Heart right ventricle (tissue), 16 donors: ENCODE measurements around the gene SH3YL1. TPM values are rescaled to one million over a fixed set of nuclear protein-coding genes. Genes with fewer than 3 reads are reported as not detected.
A peak's percentile ranks its signal among the peaks of the same experiment; 100 is the strongest.

Experiments used
- ATAC-seq, 8 donors: fragments of 200-7000 bp; cut with Tn5 transposase; one replicate each; pipeline ENCODE4 v1.9.1; 2020; ENCODE audit warnings: mild to moderate bottlenecking in 8 of 8, moderate library complexity in 8 of 8, moderate number of reproducible peaks in 1 of 8
- DNase-seq, 2 donors: peaks; one replicate each; pipeline ENCODE4 v3.0.0-alpha.2; 2020
- H3K27ac ChIP-seq, 10 donors: fragments of 200-600 bp; sonication (generic) in 2 of 10; one replicate each; pipeline versions ENCODE4 v1.5.0 to v1.8.0; 2020 to 2022; ENCODE audit warnings: mild to moderate bottlenecking in 3 of 10
- H3K27me3 ChIP-seq, 7 donors: fragments of 200-600 bp; one replicate each; pipeline ENCODE4 v1.8.0; 2021 to 2022; ENCODE audit warnings: mild to moderate bottlenecking in 2 of 7
- H3K36me3 ChIP-seq, 9 donors: fragments of 200-600 bp; sonication (generic) in 1 of 9; one replicate each; pipeline versions ENCODE4 v1.5.0 to v1.8.0; 2020 to 2022; ENCODE audit warnings: mild to moderate bottlenecking in 2 of 9
- H3K4me1 ChIP-seq, 9 donors: fragments of 200-600 bp; sonication (generic) in 1 of 9; one replicate each; pipeline versions ENCODE4 v1.5.0 to v1.8.0; 2020 to 2022; ENCODE audit warnings: mild to moderate bottlenecking in 4 of 9
- H3K4me3 ChIP-seq, 10 donors: fragments of 200-600 bp; sonication (generic) in 2 of 10; one replicate each; pipeline versions ENCODE4 v1.5.0 to v1.8.0; 2020 to 2022; ENCODE audit warnings: mild to moderate bottlenecking in 7 of 10, moderate library complexity in 2 of 10
- H3K9me3 ChIP-seq, 11 donors: fragments of 200-600 bp in 10 of 11; sonication (generic) in 2 of 11; one replicate each; pipeline versions ENCODE4 v1.5.0 to v1.8.0; 2013 to 2022; ENCODE audit warnings: mild to moderate bottlenecking in 2 of 11, control low read depth in 1 of 11, moderate library complexity in 1 of 11
- CTCF ChIP-seq, 9 donors: fragments of 200-600 bp; sonication (generic) in 2 of 9; IDR thresholded peaks; one replicate each; pipeline versions ENCODE4 v1.5.0 to v1.8.0; 2021 to 2022; ENCODE audit warnings: antibody characterized with exemption in 9 of 9, mild to moderate bottlenecking in 5 of 9, moderate library complexity in 1 of 9
- WGBS, 2 donors: extraction: QIAGEN DNeasy Blood & Tissue Kit; methylation state at CpG; one replicate each; pipeline ENCODE4 v1.1.7; 2013; ENCODE audit warnings: inconsistent platforms in 1 of 2; 5-methylcytosine and 5-hydroxymethylcytosine counted together
- intact Hi-C, 10 donors: fragments of 100-400 bp; cut with DNase I; formaldehyde crosslinking; loops; one replicate each; pipeline versions ENCODE4 v1.11.1 to v1.14.2; 2022
- polyA plus RNA-seq, 2 donors: library from polyadenylated mRNA; stranded (reverse); fragments of 200-250 nt; gene quantifications; one replicate each; pipeline ENCODE4 v1.2.3, GENCODE V29; 2013
- total RNA-seq, 10 donors: library from RNA; stranded (reverse); fragmentation: NEBNext Ultra II Directional in 3 of 10; extraction: Animal tissue kit (Norgen Biotek cat#: 25700) in 3 of 10; gene quantifications; one replicate each; pipeline versions ENCODE4 v1.2.1 to v1.2.4, GENCODE V29; 2021 to 2023
- donor health status: Arrhythmogenic right ventricular cardiomyopathy.
- donor health status: ischemic (EF 13 %, LVEDD 7.1; RV severe dilation, severe dysfunction).
- donor health status: healthy with polysubstance abuse.
- donor health status: DM: no; HTN: yes; CAD: no.
- donor health status: DM: no; HTN: no; CAD: no.
- donor health status: ischemic (EF 25% LVEDD 6.9; RV normal size, moderate dysfunction).
- donor health status: ischemic (EF 25% LVEDD 5.7; RV mildly dilated, moderate dysfunction).
- donor health status: healthy.
- donor health status: DM: yes; HTN: yes; CAD: no.
- donor health status: Ischemic cardiomyopathy.
- donor health status: ischemic (EF 35%, LVEDD 5.7; RV mildly dilated, moderate dysfunction).
- donor health status: nonischemic (EF 11% LVEDD 7.7; RV severe dilation, severe dysfunction).
- donor health status: DM: yes; HTN: yes; CAD: no.
- donor health status: PGD.
- donor health status: ischemic (EF 29% LVEDD 5.4; RV normal size, mild dysfunction).
- donor health status: nonischemic (EF 23%, LVEDD 6.1; RV moderate dilation, normal function).

The SH3YL1 gene
- total and polyA plus RNA-seq, 12 donors: 7.6 to 39.1 (median 9.3) TPM

GRCh38 chr2:287471-287885 is 23.6 kb upstream of the SH3YL1 start:
- no peaks in the 10 kb centered on the region for H3K9me3 ChIP-seq
- no peak for TF ChIP-seq CTCF (IDR thresholded peaks at IDR 0.05)
- DNase-seq (peak in 1 of 2 donors; percentile 16), ATAC-seq (peak in 6 of 8 donors; percentile 36 to 51 (median 47))
- 1% methylated on average over 35 to 46 of the region's 46 CpGs for WGBS, 2 donors
- H3K27me3 ChIP-seq: peaks cover 0 to 66% (median 45%) of the 10 kb centered on the region in 7 donors
- intact Hi-C loops: loop anchor here in 1 of 10 donors (5.0 kb wide), 1 partner anchor 40 kb away; no protein-coding TSS in a partner anchor
- peaks cover 0 to 5% (median 0%) of the 10 kb centered on the region in 9 donors for H3K36me3 ChIP-seq
- no peak overlapping the region for H3K27ac ChIP-seq
- peaks cover 5 to 52% (median 28%) of the 10 kb centered on the region in 9 donors for H3K4me1 ChIP-seq
- peak overlapping the region; percentile 16 to 61 (median 49) for H3K4me3 ChIP-seq

GRCh38 chr2:286774-287392 is 23.1 kb upstream of the SH3YL1 start:
- Histone ChIP-seq H3K27ac (no peak overlapping the region), H3K9me3 (no peaks in the 10 kb centered on the region), H3K36me3 (peaks cover 0 to 11% (median 0%) of the 10 kb centered on the region in 9 donors), H3K4me3 (peak overlapping the region in 9 of 10 donors; percentile 38 to 61 (median 50)), H3K27me3 (peaks cover 0 to 60% (median 45%) of the 10 kb centered on the region in 7 donors), H3K4me1 (peaks cover 5 to 52% (median 28%) of the 10 kb centered on the region in 9 donors)
- 33 to 41% methylated on average over 20 of the region's 20 CpGs for WGBS, 2 donors
- no peak for ATAC-seq
- intact Hi-C loops: loop anchor here in 1 of 10 donors (5.0 kb wide), 1 partner anchor 40 kb away; no protein-coding TSS in a partner anchor
- DNase-seq: no peak
- no peak for TF ChIP-seq CTCF (IDR thresholded peaks at IDR 0.05)

- peaks cover 0 to 20% (median 0%) of the 10 kb centered on the region in 9 donors for H3K36me3 ChIP-seq
- peaks cover 5 to 54% (median 28%) of the 10 kb centered on the region in 9 donors for H3K4me1 ChIP-seq
- no peak overlapping the region for H3K4me3 ChIP-seq
- WGBS, 2 donors: 90 to 95% methylated on average over 6 of the region's 6 CpGs
- no peak for TF ChIP-seq CTCF (IDR thresholded peaks at IDR 0.05)
- no peaks in the 10 kb centered on the region for H3K9me3 ChIP-seq
- intact Hi-C loops: loop anchor here in 1 of 10 donors (5.0 kb wide), 1 partner anchor 39 kb away; no protein-coding TSS in a partner anchor
- H3K27ac ChIP-seq: peak overlapping the region in 2 of 10 donors; percentile 48 to 61
- no peak for ATAC-seq
- peaks cover 0 to 51% (median 39%) of the 10 kb centered on the region in 7 donors for H3K27me3 ChIP-seq
- no peak for DNase-seq
These were observed 22.2 kb upstream of the SH3YL1 start for GRCh38 chr2:286035-286434.

GRCh38 chr2:285531-285930 is 21.7 kb upstream of the SH3YL1 start:
- H3K36me3 ChIP-seq: peaks cover 0 to 25% (median 0%) of the 10 kb centered on the region in 9 donors
- H3K27me3 ChIP-seq: peaks cover 0 to 46% (median 36%) of the 10 kb centered on the region in 7 donors
- DNase-seq (no peak), ATAC-seq (no peak)
- 68 to 71% methylated on average over 1 of the region's 1 CpG for WGBS, 2 donors
- H3K27ac ChIP-seq: peak overlapping the region in 3 of 10 donors; percentile 21 to 61 (median 48)
- intact Hi-C loops: loop anchor here in 1 of 10 donors (5.0 kb wide), 1 partner anchor 38 kb away; no protein-coding TSS in a partner anchor
- no peak overlapping the region for H3K4me3 ChIP-seq
- no peaks in the 10 kb centered on the region for H3K9me3 ChIP-seq
- H3K4me1 ChIP-seq: peaks cover 5 to 59% (median 28%) of the 10 kb centered on the region in 9 donors
- TF ChIP-seq CTCF (IDR thresholded peaks at IDR 0.05): no peak
